Ishikawa (cell line): ENCODE results near the gene C17orf107.

Source experiments
- CEBPB ChIP-seq: IDR thresholded peaks from 2 replicates; pipeline ENCODE4 v1.6.1; 2012
- CREB1 ChIP-seq: IDR thresholded peaks from 2 replicates; pipeline ENCODE4 v1.6.1; 2012; ENCODE audit warnings: low read depth
- EGR1 ChIP-seq: IDR thresholded peaks from 2 replicates; pipeline ENCODE4 v1.6.1; 2012
- EP300 ChIP-seq: IDR thresholded peaks from 2 replicates; pipeline ENCODE4 v1.6.1; 2012; ENCODE audit warnings: borderline replicate concordance
- FOXM1 ChIP-seq: IDR thresholded peaks from 2 replicates; pipeline ENCODE4 v1.6.1; 2012; ENCODE audit warnings: low read depth, borderline replicate concordance
- NFIC ChIP-seq: IDR thresholded peaks from 2 replicates; pipeline ENCODE4 v1.6.1; 2012
- RAD21 ChIP-seq: IDR thresholded peaks from 2 replicates; pipeline ENCODE4 v1.6.1; 2012; ENCODE audit warnings: low read depth
- TAF1 ChIP-seq: IDR thresholded peaks from 2 replicates; pipeline ENCODE4 v1.6.1; 2012; ENCODE audit warnings: low read depth, mild to moderate bottlenecking
- TCF12 ChIP-seq: IDR thresholded peaks from 2 replicates; pipeline ENCODE4 v1.6.1; 2012; ENCODE audit warnings: low read depth
- TEAD4 ChIP-seq: IDR thresholded peaks from 2 replicates; pipeline ENCODE4 v1.6.1; 2012
- YY1 ChIP-seq: IDR thresholded peaks from 2 replicates; pipeline ENCODE4 v1.6.1; 2012; ENCODE audit warnings: low read depth
- ZBTB7A ChIP-seq: IDR thresholded peaks from 2 replicates; pipeline ENCODE4 v1.6.1; 2012; ENCODE audit warnings: low read depth
- TF ChIP-seq, protein P1 (sequence below): IDR thresholded peaks from 2 replicates; pipeline ENCODE4 v1.6.1; 2012; ENCODE audit warnings: low read depth, mild to moderate bottlenecking
- TF ChIP-seq, protein P2 (sequence below): IDR thresholded peaks from 2 replicates; pipeline ENCODE4 v1.6.1; 2012
- TF ChIP-seq, protein P3 (sequence below): IDR thresholded peaks from 2 replicates; pipeline ENCODE4 v1.6.1; 2012

Gene C17orf107

DNA sequence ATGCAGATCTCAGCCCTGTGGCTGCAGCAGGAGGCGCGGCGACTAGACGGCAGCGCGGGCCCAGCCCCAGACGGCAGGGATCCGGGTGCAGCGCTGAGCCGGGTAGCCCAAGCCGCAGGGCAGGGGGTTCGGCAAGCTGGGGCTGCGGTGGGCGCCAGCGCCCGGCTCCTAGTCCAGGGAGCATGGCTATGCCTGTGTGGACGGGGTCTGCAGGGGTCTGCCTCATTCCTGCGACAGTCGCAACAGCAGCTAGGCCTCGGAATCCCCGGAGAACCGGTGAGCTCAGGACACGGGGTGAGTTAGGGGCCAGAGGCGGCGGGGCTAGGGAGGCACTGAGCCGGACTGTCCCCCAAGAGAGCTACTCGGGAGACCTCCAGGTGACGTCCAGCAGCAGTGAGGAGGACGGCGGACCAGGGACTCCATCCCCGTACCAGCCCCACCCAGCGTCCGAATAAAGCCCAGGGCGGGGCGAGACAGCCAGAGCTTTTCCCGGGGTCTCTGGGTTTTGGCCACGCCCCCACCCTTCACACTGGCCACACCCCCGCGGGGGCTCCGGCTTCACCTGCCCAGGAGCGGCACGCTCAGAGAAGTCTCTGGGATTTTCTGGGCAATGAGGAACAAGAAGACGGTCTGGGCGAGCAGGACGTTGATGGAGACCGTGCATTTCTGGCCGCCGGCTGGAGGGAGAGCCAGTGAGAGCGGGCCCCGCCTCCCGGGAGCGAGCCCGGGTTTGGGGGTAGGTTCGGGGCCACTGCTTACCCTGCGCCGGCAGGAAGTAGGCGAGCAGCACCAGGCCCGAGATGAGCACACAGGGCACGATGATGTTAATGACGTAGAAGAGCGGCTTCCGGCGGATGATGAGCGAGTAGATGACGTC is 1.1 kb downstream of the C17orf107 start:
- no peak for TF ChIP-seq EP300

DNA sequence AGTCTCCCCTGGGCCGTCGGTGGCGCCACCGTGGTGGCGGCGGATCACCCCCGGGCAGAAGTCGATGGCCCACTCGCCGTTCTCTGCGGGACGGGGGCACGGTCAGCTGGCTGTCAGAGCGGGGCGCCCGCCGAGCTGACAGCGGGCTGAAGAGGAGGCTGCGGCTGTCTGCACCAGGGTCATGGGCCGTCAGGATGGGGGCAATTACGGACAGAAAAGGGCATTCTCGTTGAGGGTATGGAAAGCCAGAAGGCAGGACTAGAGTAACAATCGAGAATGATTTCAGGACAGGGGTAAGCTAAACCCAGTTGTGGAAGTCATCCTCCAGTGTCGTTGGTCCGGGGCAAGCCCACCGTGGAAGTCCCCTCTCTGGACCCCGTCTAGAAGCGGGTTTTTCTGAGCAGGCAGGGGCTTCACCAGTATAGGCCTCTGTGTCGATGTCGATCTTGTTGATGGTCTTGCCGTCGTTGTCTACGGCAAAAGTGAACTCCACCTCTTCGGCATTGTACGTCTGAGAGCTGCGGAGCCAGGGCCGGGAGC is 1.8 kb downstream of the C17orf107 start:
- TF ChIP-seq CEBPB (no peak), TAF1 (no peak), EGR1 (no peak), TEAD4 (no peak), YY1 (no peak), FOXM1 (no peak), NFIC (no peak), ZBTB7A (no peak), RAD21 (no peak), EP300 (no peak), CREB1 (no peak), TCF12 (no peak)
- TF ChIP-seq, protein P1, sequence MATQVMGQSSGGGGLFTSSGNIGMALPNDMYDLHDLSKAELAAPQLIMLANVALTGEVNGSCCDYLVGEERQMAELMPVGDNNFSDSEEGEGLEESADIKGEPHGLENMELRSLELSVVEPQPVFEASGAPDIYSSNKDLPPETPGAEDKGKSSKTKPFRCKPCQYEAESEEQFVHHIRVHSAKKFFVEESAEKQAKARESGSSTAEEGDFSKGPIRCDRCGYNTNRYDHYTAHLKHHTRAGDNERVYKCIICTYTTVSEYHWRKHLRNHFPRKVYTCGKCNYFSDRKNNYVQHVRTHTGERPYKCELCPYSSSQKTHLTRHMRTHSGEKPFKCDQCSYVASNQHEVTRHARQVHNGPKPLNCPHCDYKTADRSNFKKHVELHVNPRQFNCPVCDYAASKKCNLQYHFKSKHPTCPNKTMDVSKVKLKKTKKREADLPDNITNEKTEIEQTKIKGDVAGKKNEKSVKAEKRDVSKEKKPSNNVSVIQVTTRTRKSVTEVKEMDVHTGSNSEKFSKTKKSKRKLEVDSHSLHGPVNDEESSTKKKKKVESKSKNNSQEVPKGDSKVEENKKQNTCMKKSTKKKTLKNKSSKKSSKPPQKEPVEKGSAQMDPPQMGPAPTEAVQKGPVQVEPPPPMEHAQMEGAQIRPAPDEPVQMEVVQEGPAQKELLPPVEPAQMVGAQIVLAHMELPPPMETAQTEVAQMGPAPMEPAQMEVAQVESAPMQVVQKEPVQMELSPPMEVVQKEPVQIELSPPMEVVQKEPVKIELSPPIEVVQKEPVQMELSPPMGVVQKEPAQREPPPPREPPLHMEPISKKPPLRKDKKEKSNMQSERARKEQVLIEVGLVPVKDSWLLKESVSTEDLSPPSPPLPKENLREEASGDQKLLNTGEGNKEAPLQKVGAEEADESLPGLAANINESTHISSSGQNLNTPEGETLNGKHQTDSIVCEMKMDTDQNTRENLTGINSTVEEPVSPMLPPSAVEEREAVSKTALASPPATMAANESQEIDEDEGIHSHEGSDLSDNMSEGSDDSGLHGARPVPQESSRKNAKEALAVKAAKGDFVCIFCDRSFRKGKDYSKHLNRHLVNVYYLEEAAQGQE, result no peak
- TF ChIP-seq, protein P2, sequence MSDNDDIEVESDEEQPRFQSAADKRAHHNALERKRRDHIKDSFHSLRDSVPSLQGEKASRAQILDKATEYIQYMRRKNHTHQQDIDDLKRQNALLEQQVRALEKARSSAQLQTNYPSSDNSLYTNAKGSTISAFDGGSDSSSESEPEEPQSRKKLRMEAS, result no peak
- TF ChIP-seq, protein P3, sequence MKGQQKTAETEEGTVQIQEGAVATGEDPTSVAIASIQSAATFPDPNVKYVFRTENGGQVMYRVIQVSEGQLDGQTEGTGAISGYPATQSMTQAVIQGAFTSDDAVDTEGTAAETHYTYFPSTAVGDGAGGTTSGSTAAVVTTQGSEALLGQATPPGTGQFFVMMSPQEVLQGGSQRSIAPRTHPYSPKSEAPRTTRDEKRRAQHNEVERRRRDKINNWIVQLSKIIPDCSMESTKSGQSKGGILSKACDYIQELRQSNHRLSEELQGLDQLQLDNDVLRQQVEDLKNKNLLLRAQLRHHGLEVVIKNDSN, result no peak

DNA sequence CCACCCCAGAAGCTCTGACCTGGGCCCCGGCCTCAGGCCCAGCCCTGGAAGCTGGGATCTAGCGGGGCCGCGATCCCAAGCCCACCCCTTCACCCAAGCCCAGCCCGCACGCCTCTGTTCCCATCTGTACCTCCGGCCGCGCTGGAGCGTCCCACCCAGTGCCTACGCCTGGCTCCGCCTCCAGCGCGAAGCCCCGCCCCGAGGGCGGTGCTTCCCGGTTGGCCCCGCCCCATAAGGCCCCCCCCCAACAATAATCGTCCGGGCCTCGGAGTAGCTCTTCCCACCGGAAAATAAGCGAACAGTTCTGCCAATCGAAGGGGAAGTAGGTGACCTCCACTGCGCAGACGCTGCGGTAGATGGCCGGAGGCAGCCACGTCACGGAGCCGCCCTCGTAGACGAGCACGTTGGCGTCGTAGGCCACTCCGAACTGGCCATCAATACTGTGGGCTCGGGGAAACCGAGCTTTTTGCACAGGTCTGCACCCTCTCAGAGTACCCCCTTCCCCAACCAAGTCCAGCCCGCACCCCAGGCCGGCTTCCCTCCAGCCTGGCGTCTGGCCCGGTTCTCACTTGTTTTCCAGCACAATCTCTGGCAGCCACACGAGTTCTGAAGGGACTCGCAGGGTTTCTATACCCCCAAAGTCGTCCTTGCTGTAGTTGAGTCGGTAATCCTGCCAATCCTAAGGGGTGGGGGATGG is 2.5 kb downstream of the C17orf107 start:
- no peak for TF ChIP-seq CEBPB
- TF ChIP-seq, protein P3, result no peak
- TF ChIP-seq NFIC, result no peak
- no peak for TF ChIP-seq TEAD4
- no peak for TF ChIP-seq CREB1
- no peak for TF ChIP-seq ZBTB7A

DNA sequence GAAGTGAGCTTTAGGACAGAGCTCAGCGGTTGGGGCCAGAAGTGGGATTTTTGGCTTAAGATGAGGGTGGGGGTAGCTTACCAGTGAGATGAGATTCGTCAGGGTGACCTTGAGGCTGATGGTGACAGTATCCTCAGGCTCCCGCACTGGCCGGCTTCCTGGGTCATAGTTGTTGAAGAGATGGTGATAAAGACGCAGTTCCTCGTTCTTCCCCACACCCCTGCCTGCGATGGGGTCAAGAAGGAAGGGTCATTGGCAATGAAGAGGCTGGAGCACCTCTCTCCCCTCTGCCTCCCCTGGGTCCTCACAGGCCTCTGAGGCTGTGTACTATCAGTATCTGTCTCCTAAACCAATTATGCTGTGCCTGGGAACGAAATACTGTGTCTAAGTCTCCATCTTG is 3.2 kb downstream of the C17orf107 start:
- no peak for TF ChIP-seq EGR1
- no peak for TF ChIP-seq NFIC
- TF ChIP-seq YY1, result no peak

DNA sequence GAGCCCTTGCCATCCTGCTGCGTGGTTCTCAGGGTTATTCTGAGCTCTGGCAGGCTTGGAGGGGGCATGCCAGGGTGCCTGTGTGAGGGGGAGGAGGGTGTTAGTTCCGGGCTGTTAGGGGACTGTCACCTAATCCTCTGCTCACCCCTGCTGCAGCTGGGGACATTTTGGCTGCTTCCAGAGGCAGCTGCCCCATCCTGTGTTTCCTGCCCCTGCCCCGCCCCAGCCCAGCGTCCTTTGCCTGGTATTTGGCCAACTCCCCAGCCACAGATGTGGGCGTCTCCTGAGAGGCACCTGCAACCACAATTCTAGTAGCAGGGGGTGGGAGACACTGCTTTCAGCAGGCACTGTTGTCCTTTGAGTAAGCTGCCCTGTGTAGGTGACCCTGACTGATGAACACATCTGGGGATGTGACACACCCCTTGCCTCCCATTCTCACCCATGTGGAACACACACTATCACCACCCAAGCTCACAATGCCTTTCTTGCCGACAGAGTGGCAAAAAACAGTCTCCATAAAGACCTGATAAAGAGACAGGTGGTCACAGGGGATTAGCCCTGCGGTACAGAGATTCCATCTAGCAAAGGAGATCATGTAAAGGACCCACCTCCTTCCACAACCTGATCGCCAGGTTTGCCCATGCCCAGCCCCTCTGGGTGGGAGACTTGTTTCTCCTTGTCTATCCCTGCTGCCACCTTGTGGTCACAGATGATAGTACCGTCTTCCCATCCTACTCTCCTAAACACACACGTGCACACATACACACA is 3.9 kb downstream of the C17orf107 start, which contains the start of gene CHRNE:
CHRNE (minus strand) TSS at position 48 of the 768 bp plus-strand sequence; CDS start at position 13, 35 bp downstream.
- TF ChIP-seq FOXM1 (no peak), RAD21 (peak; percentile 68), CREB1 (no peak), YY1 (no peak), ZBTB7A (peak; percentile 79), TEAD4 (0 out of 2 replicates have a peak, but pooled peaks have one; percentile 22), NFIC (no peak; the same call in 1 of the 2 replicates), EGR1 (no peak), TCF12 (0 out of 2 replicates have a peak, but pooled peaks have one; percentile 25)
- TF ChIP-seq, protein P3, result peak; percentile 18; the same call in 1 of the 2 replicates
- TF ChIP-seq, protein P2, result 0 out of 2 replicates have a peak, but pooled peaks have one; percentile 24
- TF ChIP-seq, protein P1, result no peak
